A549 (cell line): ENCODE data around the gene TP73. TPM values are rescaled to one million over a fixed set of nuclear protein-coding genes. Genes with fewer than 3 reads are reported as not detected.

Experiments
- ATAC-seq, 2 experiments: fragments of 200-7000 bp in 1 of 2; fragments of >200 bp in 1 of 2; cut with Nextera tagmentation in 1 of 2; cut with Tn5 transposase in 1 of 2; 3 replicates each; pipeline versions ENCODE4 v1.8.0 to v1.9.1; 2018 to 2020; ENCODE audit warnings: mild to moderate bottlenecking in 1 of 2, moderate library complexity in 1 of 2
- CTCF ChIA-PET: fragments of 300-600 bp; sonication (Branson Sonifier 250); formaldehyde crosslinking; extraction: SDS; loops from one replicate; lab custom pipeline; 2021; ENCODE audit warnings: antibody characterized with exemption, inconsistent platforms; lab: Yijun Ruan, JAX
- POLR2A ChIA-PET: fragments of 350-600 bp; formaldehyde crosslinking; extraction: SDS; loops from one replicate; lab custom pipeline; 2021; ENCODE audit warnings: antibody characterized with exemption, inconsistent platforms; lab: Yijun Ruan, JAX
- DNase-seq, 2 experiments: peaks; one replicate each; pipeline versions ENCODE4 v3.0.0 to v3.0.0-alpha.2; 2011 to 2016; ENCODE audit warnings: low read depth in 1 of 2, low spot score in 1 of 2
- FAIRE-seq: peaks from 2 replicates; lab custom pipeline; 2011; peaks lifted over from hg19 to GRCh38; lab: Jason Lieb, UNC
- H3K27ac ChIP-seq, 2 experiments: fragments of >200 bp; sonication (Bioruptor Twin); formaldehyde crosslinking; 3 replicates each; pipeline ENCODE4 v1.5.1; 2016 to 2017
- H3K4me1 ChIP-seq: fragments of >200 bp; sonication (Bioruptor Twin); formaldehyde crosslinking; 3 replicates; pipeline ENCODE4 v1.6.1; 2016
- H3K4me2 ChIP-seq: fragments of >200 bp; sonication (Bioruptor Twin); formaldehyde crosslinking; 3 replicates; pipeline ENCODE4 v1.6.1; 2016
- H3K4me3 ChIP-seq: fragments of >200 bp; sonication (Bioruptor Twin); formaldehyde crosslinking; 3 replicates; pipeline ENCODE4 v1.5.1; 2016
- H3K9me3 ChIP-seq: fragments of >200 bp; sonication (Bioruptor Twin); formaldehyde crosslinking; 3 replicates; pipeline ENCODE4 v1.6.1; 2016
- CBX8 ChIP-seq: fragments of 200-600 bp; sonication (generic); IDR thresholded peaks from 2 replicates; pipeline ENCODE4 v1.6.1; 2016
- CHD2 ChIP-seq: fragments of 150-350 bp; IDR thresholded peaks from 2 replicates; pipeline ENCODE4 v1.6.1; 2014; ENCODE audit warnings: low read length; ENCODE audit not compliant: partially characterized antibody
- CHD4 ChIP-seq: fragments of 200-600 bp; sonication (generic); IDR thresholded peaks from 2 replicates; pipeline ENCODE4 v1.6.1; 2016; ENCODE audit warnings: antibody characterized with exemption, mild to moderate bottlenecking, borderline replicate concordance
- CTCF ChIP-seq: fragments of >200 bp; sonication (Bioruptor Twin); formaldehyde crosslinking; IDR thresholded peaks from 3 replicates; pipeline ENCODE4 v1.5.1; 2016
- EP300 ChIP-seq, 2 experiments: fragments of >200 bp; sonication (Bioruptor Twin); formaldehyde crosslinking; IDR thresholded peaks; 2 replicates in 1 of 2; 3 replicates in 1 of 2; pipeline ENCODE4 v1.6.1; 2016 to 2017
- FOSB ChIP-seq: fragments of 250-450 bp; sonication (Bioruptor Pico); IDR thresholded peaks from 2 replicates; pipeline ENCODE4 v1.5.0; 2020; ENCODE audit warnings: mild to moderate bottlenecking, moderate library complexity
- FOSL2 ChIP-seq, 2 experiments: fragments of 450-650 bp in 1 of 2; fragments of >200 bp in 1 of 2; sonication (Bioruptor Twin) in 1 of 2; formaldehyde crosslinking; IDR thresholded peaks; 2 replicates each; pipeline versions ENCODE4 v1.5.0 to v1.6.1; 2016 to 2020; ENCODE audit warnings: mild to moderate bottlenecking in 1 of 2, moderate library complexity in 1 of 2
- FOXS1 ChIP-seq: fragments of 250-450 bp; sonication (Bioruptor Pico); IDR thresholded peaks from 2 replicates; pipeline ENCODE4 v1.5.0; 2020; ENCODE audit warnings: mild to moderate bottlenecking, moderate library complexity
- HEYL ChIP-seq: fragments of 250-450 bp; sonication (Bioruptor Pico); IDR thresholded peaks from 2 replicates; pipeline ENCODE4 v1.8.0; 2021; ENCODE audit warnings: mild to moderate bottlenecking, moderate library complexity
- HMGXB4 ChIP-seq: fragments of 250-450 bp; sonication (Bioruptor Pico); IDR thresholded peaks from 2 replicates; pipeline ENCODE4 v1.5.0; 2021; ENCODE audit warnings: mild to moderate bottlenecking, moderate library complexity, borderline replicate concordance
- HOXB5 ChIP-seq: fragments of 250-450 bp; sonication (Bioruptor Pico); IDR thresholded peaks from 2 replicates; pipeline ENCODE4 v1.5.0; 2020; ENCODE audit warnings: mild to moderate bottlenecking, moderate library complexity
- MAZ ChIP-seq: fragments of 150-350 bp; IDR thresholded peaks from 2 replicates; pipeline ENCODE4 v1.6.1; 2014; ENCODE audit warnings: antibody characterized with exemption, low read depth, low read length, borderline replicate concordance
- PHF8 ChIP-seq: fragments of 200-600 bp; sonication (generic); IDR thresholded peaks from 2 replicates; pipeline ENCODE4 v1.6.1; 2016; ENCODE audit warnings: low read depth, mild to moderate bottlenecking, antibody characterized with exemption, moderate library complexity, borderline replicate concordance
- RNF2 ChIP-seq: fragments of 200-600 bp; sonication (generic); IDR thresholded peaks from 2 replicates; pipeline ENCODE4 v1.6.1; 2016; ENCODE audit warnings: low read depth, mild to moderate bottlenecking, antibody characterized with exemption, moderate library complexity, borderline replicate concordance
- SMC3 ChIP-seq: fragments of >200 bp; sonication (Bioruptor Twin); formaldehyde crosslinking; IDR thresholded peaks from 3 replicates; pipeline ENCODE4 v1.6.1; 2018; ENCODE audit warnings: inconsistent platforms
- SREBF2 ChIP-seq: fragments of 450-650 bp; IDR thresholded peaks from 2 replicates; pipeline ENCODE4 v1.6.1; 2014; ENCODE audit warnings: mild to moderate bottlenecking, moderate library complexity
- TFCP2L1 ChIP-seq: fragments of 250-450 bp; sonication (Bioruptor Pico); IDR thresholded peaks from 2 replicates; pipeline ENCODE4 v1.5.0; 2021; ENCODE audit warnings: mild to moderate bottlenecking
- TP53 ChIP-seq: fragments of 250-450 bp; sonication (Bioruptor Pico); IDR thresholded peaks from 2 replicates; pipeline ENCODE4 v1.5.0; 2021; ENCODE audit warnings: mild to moderate bottlenecking, moderate library complexity
- ZFP36 ChIP-seq: fragments of 450-650 bp; IDR thresholded peaks from 2 replicates; pipeline ENCODE4 v1.6.1; 2014; ENCODE audit warnings: borderline replicate concordance; ENCODE audit not compliant: partially characterized antibody
- WGBS: methylation state at CpG from one replicate; pipeline ENCODE4 v1.1.6; 2017; ENCODE audit errors: missing lambda C conversion rate; 5-methylcytosine and 5-hydroxymethylcytosine counted together
- polyA plus RNA-seq, 4 experiments: library from polyadenylated mRNA; depleted of rRNA in 3 of 4; stranded (reverse); fragments of >200 nt; fragmentation: RNase III in 1 of 4; extraction: RNeasy Plus Mini Kit Qiagen cat#74134 plus additional on column Dnase treatment in 1 of 4; gene quantifications; 2 replicates in 3 of 4; 3 replicates in 1 of 4; pipeline ENCODE4 v1.2.3, GENCODE V29; 2011 to 2017
- TF ChIP-seq, protein P1 (sequence below): fragments of >200 bp; sonication (Bioruptor Twin); formaldehyde crosslinking; IDR thresholded peaks from 3 replicates; pipeline ENCODE4 v1.6.1; 2016
- TF ChIP-seq, protein P2 (sequence below): fragments of 250-450 bp; sonication (Bioruptor Pico); IDR thresholded peaks from 2 replicates; pipeline ENCODE4 v1.5.0; 2020; ENCODE audit warnings: low read depth, mild to moderate bottlenecking, moderate library complexity
- TF ChIP-seq, protein P3 (sequence below): IDR thresholded peaks from 2 replicates; pipeline ENCODE4 v1.6.1; 2012; ENCODE audit warnings: low read depth, borderline replicate concordance

The TP73 gene
- polyA plus RNA-seq, 2 of the 4 experiments (the other 2 are of a cell fraction), result 0.01 to 0.25 TPM

GRCh38 chr1:3738943-3739342 is 86.6 kb downstream of the TP73 start (continued):
- TF ChIP-seq CTCF, result no peak
- no peak for TF ChIP-seq TP53 (CRISPR knock-in tag)
- no peak for TF ChIP-seq MAZ
- TF ChIP-seq FOXS1, result no peak
- no peak for TF ChIP-seq TFCP2L1 (CRISPR knock-in tag)
- no peak for TF ChIP-seq FOSB
- no peak for TF ChIP-seq RNF2
- TF ChIP-seq HEYL (CRISPR knock-in tag), result no peak

DNA sequence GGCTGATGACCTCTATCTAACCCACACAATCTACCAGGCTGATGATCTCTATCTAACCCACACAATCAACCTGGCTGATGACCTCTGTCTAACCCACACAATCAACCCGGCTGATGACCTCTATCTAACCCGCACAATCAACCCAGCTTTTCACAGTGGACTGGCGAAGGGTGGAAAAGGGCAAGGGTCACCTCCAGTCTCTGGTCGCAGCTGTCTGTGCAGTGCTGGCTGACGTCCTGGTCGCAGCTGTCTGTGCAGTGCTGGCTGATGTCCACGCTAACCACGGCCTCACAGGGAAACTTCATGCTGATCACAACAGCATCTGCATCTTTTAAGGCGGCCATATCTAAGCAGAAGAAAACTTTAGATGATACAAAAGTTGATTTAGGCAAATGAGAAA is 87.7 kb downstream of the TP73 start:
- H3K4me3 ChIP-seq, result no peak overlapping the region
- TF ChIP-seq CHD4 (no peak), CHD2 (no peak), SMC3 (no peak), HMGXB4 (CRISPR knock-in tag) (no peak), SREBF2 (no peak), CBX8 (no peak), PHF8 (no peak)
- TF ChIP-seq, protein P1, sequence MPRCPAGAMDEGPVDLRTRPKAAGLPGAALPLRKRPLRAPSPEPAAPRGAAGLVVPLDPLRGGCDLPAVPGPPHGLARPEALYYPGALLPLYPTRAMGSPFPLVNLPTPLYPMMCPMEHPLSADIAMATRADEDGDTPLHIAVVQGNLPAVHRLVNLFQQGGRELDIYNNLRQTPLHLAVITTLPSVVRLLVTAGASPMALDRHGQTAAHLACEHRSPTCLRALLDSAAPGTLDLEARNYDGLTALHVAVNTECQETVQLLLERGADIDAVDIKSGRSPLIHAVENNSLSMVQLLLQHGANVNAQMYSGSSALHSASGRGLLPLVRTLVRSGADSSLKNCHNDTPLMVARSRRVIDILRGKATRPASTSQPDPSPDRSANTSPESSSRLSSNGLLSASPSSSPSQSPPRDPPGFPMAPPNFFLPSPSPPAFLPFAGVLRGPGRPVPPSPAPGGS, result no peak
- TF ChIP-seq, protein P2, sequence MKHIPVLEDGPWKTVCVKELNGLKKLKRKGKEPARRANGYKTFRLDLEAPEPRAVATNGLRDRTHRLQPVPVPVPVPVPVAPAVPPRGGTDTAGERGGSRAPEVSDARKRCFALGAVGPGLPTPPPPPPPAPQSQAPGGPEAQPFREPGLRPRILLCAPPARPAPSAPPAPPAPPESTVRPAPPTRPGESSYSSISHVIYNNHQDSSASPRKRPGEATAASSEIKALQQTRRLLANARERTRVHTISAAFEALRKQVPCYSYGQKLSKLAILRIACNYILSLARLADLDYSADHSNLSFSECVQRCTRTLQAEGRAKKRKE (CRISPR knock-in tag), result no peak
- WGBS, result 95% methylated on average over 4 of the region's 9 CpGs
- H3K4me2 ChIP-seq, result no peak overlapping the region
- DNase-seq, result no peak
- no peak for FAIRE-seq
- no peak for ATAC-seq
- H3K27ac ChIP-seq, result no peak overlapping the region
- H3K9me3 ChIP-seq, result no peaks in the 10 kb centered on the region
- ChIA-PET CTCF (interaction anchor here (2.0 kb wide), 1 partner anchor 15 kb away, joined by 7 read pairs; no protein-coding TSS in a partner anchor), POLR2A (interaction anchor here (0.6 kb wide), 1 partner anchor 73 kb away, joined by 3 read pairs; no protein-coding TSS in a partner anchor)
- no peaks in the 10 kb centered on the region for H3K4me1 ChIP-seq

- ATAC-seq, result no peak
- Histone ChIP-seq H3K4me2 (no peak overlapping the region), H3K27ac (no peak overlapping the region), H3K9me3 (no peaks in the 10 kb centered on the region), H3K4me3 (no peak overlapping the region), H3K4me1 (no peaks in the 10 kb centered on the region)
- WGBS, result 88% methylated on average over 7 of the region's 13 CpGs
- no peak for DNase-seq
- TF ChIP-seq EP300 (IDR thresholded peaks at IDR 0.05) (no peak), FOXS1 (no peak), ZFP36 (no peak), HOXB5 (no peak), CHD4 (no peak), FOSL2 (IDR thresholded peaks at IDR 0.05) (no peak), FOSL2 (CRISPR knock-in tag; IDR thresholded peaks at IDR 0.05) (no peak)
- TF ChIP-seq, protein P3, sequence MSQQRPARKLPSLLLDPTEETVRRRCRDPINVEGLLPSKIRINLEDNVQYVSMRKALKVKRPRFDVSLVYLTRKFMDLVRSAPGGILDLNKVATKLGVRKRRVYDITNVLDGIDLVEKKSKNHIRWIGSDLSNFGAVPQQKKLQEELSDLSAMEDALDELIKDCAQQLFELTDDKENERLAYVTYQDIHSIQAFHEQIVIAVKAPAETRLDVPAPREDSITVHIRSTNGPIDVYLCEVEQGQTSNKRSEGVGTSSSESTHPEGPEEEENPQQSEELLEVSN, result no peak
- TF ChIP-seq, protein P2 (CRISPR knock-in tag), result no peak
- no peak for FAIRE-seq
- ChIA-PET CTCF (interaction anchor here (2.0 kb wide), 1 partner anchor 16 kb away, joined by 7 read pairs; no protein-coding TSS in a partner anchor), POLR2A (no interaction called here)
Measured at GRCh38 chr1:3740752-3741151, 88.4 kb downstream of the TP73 start.
